PC-3 (cell line): ENCODE measurements around the gene C18orf32. TPM values are rescaled to one million over a fixed set of nuclear protein-coding genes. Genes with fewer than 3 reads are reported as not detected.
"Not testable (repeated sequence)": the region's sequence is repeated elsewhere in the genome, so short reads cannot be mapped to it uniquely, and the experiment has no call there.

ENCODE experiments used
- ATAC-seq: fragments of 200-7000 bp; cut with Tn5 transposase; 2 replicates; pipeline ENCODE4 v1.9.1; 2020; ENCODE audit warnings: mild to moderate bottlenecking, moderate library complexity
- BruUV-seq: library from RNA; stranded (reverse); fragments of 400-500 nt; replicated peaks from 2 replicates; lab custom pipeline; 2021; lab: Mats Ljungman, UMichigan
- CTCF ChIA-PET: fragments of 300-600 bp; sonication (Branson Sonifier 250); formaldehyde crosslinking; loops from one replicate; lab custom pipeline; 2022; ENCODE audit warnings: antibody characterized with exemption; lab: Charles Lee
- POLR2A ChIA-PET: fragments of 300-600 bp; sonication (Branson Sonifier 250); formaldehyde crosslinking; loops from one replicate; lab custom pipeline; 2022; ENCODE audit warnings: antibody characterized with exemption; ENCODE audit not compliant: unreplicated experiment; lab: Charles Lee
- DNase-seq: peaks from one replicate; pipeline ENCODE4 v3.0.0-alpha.2; 2015
- H2AFZ ChIP-seq: fragments of 300-600 bp; sonication (generic); 2 replicates; pipeline ENCODE4 v1.6.0; 2016; ENCODE audit warnings: antibody characterized with exemption, low read length
- H3F3A ChIP-seq: fragments of 300-600 bp; sonication (generic); one replicate; pipeline ENCODE4 v1.6.0; 2017; ENCODE audit warnings: antibody characterized with exemption, low read length, control low read depth, mild to moderate bottlenecking; ENCODE audit not compliant: unreplicated experiment
- H3K27ac ChIP-seq: fragments of 300-600 bp; sonication (generic); 2 replicates; pipeline ENCODE4 v1.5.1; 2016; ENCODE audit warnings: mild to moderate bottlenecking, low read length
- H3K27me3 ChIP-seq: fragments of 300-600 bp; sonication (generic); 2 replicates; pipeline ENCODE4 v1.6.1; 2016; ENCODE audit warnings: low read length, mixed read lengths
- H3K36me3 ChIP-seq: fragments of 300-600 bp; sonication (generic); 2 replicates; pipeline ENCODE4 v1.6.1; 2016; ENCODE audit warnings: low read depth, mixed run types, low read length, mixed read lengths
- H3K4me1 ChIP-seq: fragments of 300-600 bp; sonication (generic); 2 replicates; pipeline ENCODE4 v1.5.1; 2016; ENCODE audit warnings: low read length; ENCODE audit not compliant: insufficient read depth
- H3K4me2 ChIP-seq: fragments of 300-600 bp; sonication (generic); 2 replicates; pipeline ENCODE4 v1.6.0; 2016; ENCODE audit warnings: low read length
- H3K4me3 ChIP-seq: fragments of 300-600 bp; sonication (generic); 2 replicates; pipeline ENCODE4 v1.5.1; 2016; ENCODE audit warnings: mild to moderate bottlenecking, low read length, mixed read lengths
- H3K79me2 ChIP-seq: fragments of 300-600 bp; sonication (generic); 2 replicates; pipeline ENCODE4 v1.6.1; 2017; ENCODE audit warnings: low read length, mixed read lengths
- H3K9ac ChIP-seq: fragments of 300-600 bp; sonication (generic); 2 replicates; pipeline ENCODE4 v1.6.0; 2016; ENCODE audit warnings: mild to moderate bottlenecking, low read length
- H3K9me2 ChIP-seq: fragments of 300-600 bp; sonication (generic); replicated peaks from 2 replicates; pipeline ENCODE4 v1.6.1; 2016; ENCODE audit warnings: mixed run types, low read length, mixed read lengths
- H3K9me3 ChIP-seq: fragments of 300-600 bp; sonication (generic); 2 replicates; pipeline ENCODE4 v1.6.1; 2016; ENCODE audit warnings: low read length, mixed read lengths
- H4K20me1 ChIP-seq: fragments of 300-600 bp; sonication (generic); 2 replicates; pipeline ENCODE4 v1.6.1; 2016; ENCODE audit warnings: low read length, mixed read lengths
- EZH2 ChIP-seq: fragments of 300-600 bp; sonication (generic); IDR thresholded peaks from one replicate; pipeline ENCODE4 v1.6.1; 2017; ENCODE audit warnings: antibody characterized with exemption, mild to moderate bottlenecking, low read length; ENCODE audit not compliant: unreplicated experiment
- EZH2phosphoT487 ChIP-seq: fragments of 300-600 bp; sonication (generic); IDR thresholded peaks from 2 replicates; pipeline ENCODE4 v1.6.1; 2018; ENCODE audit warnings: mild to moderate bottlenecking, antibody characterized with exemption, low read length, borderline replicate concordance
- intact Hi-C: fragments of 100-400 bp; cut with micrococcal nuclease; formaldehyde crosslinking; loops from 2 replicates; pipeline ENCODE4 v1.9.0; 2023
- total RNA-seq: library from RNA; depleted of rRNA; stranded (reverse); fragments of >200 nt; gene quantifications from 2 replicates; pipeline ENCODE4 v1.2.3, GENCODE V29; 2014
- TF ChIP-seq, protein P1 (sequence below): fragments of 300-600 bp; sonication (generic); conservative IDR thresholded peaks from 2 replicates; pipeline ENCODE4 v1.5.1; 2017; ENCODE audit warnings: antibody characterized with exemption, low read depth, mild to moderate bottlenecking, low read length

Gene C18orf32
- total RNA-seq, 1 experiment from 2014 or later = 5.7 TPM

DNA sequence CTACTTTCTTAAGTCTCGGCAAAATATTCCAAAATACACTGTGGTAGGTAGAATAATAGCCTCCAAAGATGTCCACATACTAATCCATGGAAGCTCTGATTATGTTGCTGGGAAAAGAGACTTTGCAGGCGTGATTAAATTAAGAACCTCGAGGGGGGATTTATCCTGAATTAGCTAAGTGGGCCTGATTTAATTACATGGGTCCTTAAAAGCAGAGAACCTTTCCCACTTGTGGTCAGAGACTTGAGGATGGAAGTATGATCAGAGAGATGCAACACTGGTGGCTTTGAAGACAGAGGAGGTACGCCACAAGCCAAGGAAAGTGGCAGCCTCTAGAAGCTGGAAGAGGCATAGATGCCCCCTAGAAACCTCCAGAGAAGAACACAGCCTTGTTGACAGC is 29.4 kb downstream of the C18orf32 start:
- no peak overlapping the region for H2AFZ ChIP-seq
- no peaks in the 10 kb centered on the region for H3F3A ChIP-seq
- H3K27me3 ChIP-seq = no peaks in the 10 kb centered on the region
- H3K36me3 ChIP-seq = no peaks in the 10 kb centered on the region
- no peaks in the 10 kb centered on the region for H3K9me3 ChIP-seq
- ChIA-PET POLR2A (no interaction called here), CTCF (no interaction called here)
- H3K4me2 ChIP-seq = no peak overlapping the region
- H3K4me3 ChIP-seq = no peak overlapping the region
- peaks cover 23% of the 10 kb centered on the region for H3K79me2 ChIP-seq
- intact Hi-C loops = no loop called here
- TF ChIP-seq EZH2 (no peak), EZH2phosphoT487 (no peak)
- TF ChIP-seq, protein P1, sequence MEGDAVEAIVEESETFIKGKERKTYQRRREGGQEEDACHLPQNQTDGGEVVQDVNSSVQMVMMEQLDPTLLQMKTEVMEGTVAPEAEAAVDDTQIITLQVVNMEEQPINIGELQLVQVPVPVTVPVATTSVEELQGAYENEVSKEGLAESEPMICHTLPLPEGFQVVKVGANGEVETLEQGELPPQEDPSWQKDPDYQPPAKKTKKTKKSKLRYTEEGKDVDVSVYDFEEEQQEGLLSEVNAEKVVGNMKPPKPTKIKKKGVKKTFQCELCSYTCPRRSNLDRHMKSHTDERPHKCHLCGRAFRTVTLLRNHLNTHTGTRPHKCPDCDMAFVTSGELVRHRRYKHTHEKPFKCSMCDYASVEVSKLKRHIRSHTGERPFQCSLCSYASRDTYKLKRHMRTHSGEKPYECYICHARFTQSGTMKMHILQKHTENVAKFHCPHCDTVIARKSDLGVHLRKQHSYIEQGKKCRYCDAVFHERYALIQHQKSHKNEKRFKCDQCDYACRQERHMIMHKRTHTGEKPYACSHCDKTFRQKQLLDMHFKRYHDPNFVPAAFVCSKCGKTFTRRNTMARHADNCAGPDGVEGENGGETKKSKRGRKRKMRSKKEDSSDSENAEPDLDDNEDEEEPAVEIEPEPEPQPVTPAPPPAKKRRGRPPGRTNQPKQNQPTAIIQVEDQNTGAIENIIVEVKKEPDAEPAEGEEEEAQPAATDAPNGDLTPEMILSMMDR = no peak
- no peaks in the 10 kb centered on the region for H3K9me2 ChIP-seq
- no peak overlapping the region for H3K27ac ChIP-seq
- no peak overlapping the region for H3K9ac ChIP-seq
- no TSS peak for BruUV-seq
- H4K20me1 ChIP-seq = no peaks in the 10 kb centered on the region
- no peak for ATAC-seq
- DNase-seq = no peak
- no peaks in the 10 kb centered on the region; the same call in 1 of the 2 replicates for H3K4me1 ChIP-seq

DNA sequence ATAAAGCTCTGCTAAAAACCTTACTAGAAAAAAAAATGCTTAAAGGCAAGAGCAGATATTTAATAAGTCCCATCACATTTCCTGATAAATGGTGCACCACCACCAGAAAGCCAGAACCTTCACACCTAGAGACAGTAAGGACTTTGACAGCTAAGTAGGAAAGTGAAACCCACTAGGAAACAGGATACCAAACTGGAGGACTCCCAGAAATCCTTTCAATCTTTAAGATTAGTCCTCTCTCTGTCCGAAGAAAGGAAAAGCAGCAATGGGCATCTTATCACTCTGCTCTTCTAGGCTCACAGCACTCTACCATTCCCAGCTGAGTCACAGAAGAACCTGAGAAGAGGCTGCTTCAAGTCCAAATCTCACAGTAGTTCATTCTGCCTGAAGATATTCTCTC is 30.2 kb downstream of the C18orf32 start:
- no peaks in the 10 kb centered on the region for H3K9me2 ChIP-seq
- no peak overlapping the region for H2AFZ ChIP-seq
- no TSS peak for BruUV-seq
- no peak overlapping the region for H3K4me2 ChIP-seq
- H3K27me3 ChIP-seq = no peaks in the 10 kb centered on the region
- ChIA-PET CTCF (no interaction called here), POLR2A (no interaction called here)
- H3F3A ChIP-seq = no peaks in the 10 kb centered on the region
- TF ChIP-seq EZH2 = no peak
- no peak for TF ChIP-seq EZH2phosphoT487
- TF ChIP-seq, protein P1 = no peak
- no peaks in the 10 kb centered on the region for H3K9me3 ChIP-seq
- no peak overlapping the region for H3K9ac ChIP-seq
- no peak for ATAC-seq
- H3K27ac ChIP-seq = no peak overlapping the region
- DNase-seq = no peak
- intact Hi-C loops = no loop called here
- H4K20me1 ChIP-seq = no peaks in the 10 kb centered on the region
- H3K4me3 ChIP-seq = no peak overlapping the region
- no peaks in the 10 kb centered on the region for H3K36me3 ChIP-seq
- no peaks in the 10 kb centered on the region; the same call in 1 of the 2 replicates for H3K4me1 ChIP-seq
- H3K79me2 ChIP-seq = peaks cover 23% of the 10 kb centered on the region

DNA sequence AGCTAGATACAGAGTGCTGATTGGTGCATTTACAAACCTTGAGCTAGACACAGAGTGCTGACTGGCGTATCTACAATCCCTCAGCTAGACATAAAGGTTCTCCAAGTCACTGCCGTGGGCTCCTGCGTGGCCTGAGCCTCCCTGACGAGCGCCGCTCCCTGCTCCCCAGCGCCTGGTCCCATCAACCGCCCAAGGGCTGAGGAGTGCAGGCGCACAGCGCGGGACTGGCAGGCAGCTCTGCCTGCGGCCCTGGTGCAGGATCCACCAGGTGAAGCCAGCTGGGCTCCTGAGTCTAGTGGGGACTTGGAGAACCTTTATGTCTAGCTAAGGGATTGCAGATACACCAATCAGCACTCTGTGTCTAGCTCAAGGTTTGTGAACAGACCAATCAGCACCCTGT is 34.5 kb downstream of the C18orf32 start:
- H3K9me2 ChIP-seq, H3K9ac ChIP-seq, DNase-seq, H3K4me2 ChIP-seq, H3K4me3 ChIP-seq, H3K4me1 ChIP-seq, H3K79me2 ChIP-seq, H4K20me1 ChIP-seq, H3K27me3 ChIP-seq, H3K27ac ChIP-seq, BruUV-seq, H2AFZ ChIP-seq, CTCF ChIA-PET, ATAC-seq, H3F3A ChIP-seq, intact Hi-C loops, POLR2A ChIA-PET, H3K9me3 ChIP-seq, H3K36me3 ChIP-seq: not testable (repeated sequence)
